VCaP (cell line): ENCODE data around the gene ITGAL.

Source experiments
- H3K27ac ChIP-seq: fragments of 450-650 bp; 2 replicates; pipeline ENCODE4 v1.5.1; 2017
- TF ChIP-seq, protein P1 (sequence below): fragments of 450-650 bp; conservative IDR thresholded peaks from 2 replicates; pipeline ENCODE4 v1.5.1; 2017; ENCODE audit warnings: mild to moderate bottlenecking, moderate library complexity

The ITGAL gene

DNA sequence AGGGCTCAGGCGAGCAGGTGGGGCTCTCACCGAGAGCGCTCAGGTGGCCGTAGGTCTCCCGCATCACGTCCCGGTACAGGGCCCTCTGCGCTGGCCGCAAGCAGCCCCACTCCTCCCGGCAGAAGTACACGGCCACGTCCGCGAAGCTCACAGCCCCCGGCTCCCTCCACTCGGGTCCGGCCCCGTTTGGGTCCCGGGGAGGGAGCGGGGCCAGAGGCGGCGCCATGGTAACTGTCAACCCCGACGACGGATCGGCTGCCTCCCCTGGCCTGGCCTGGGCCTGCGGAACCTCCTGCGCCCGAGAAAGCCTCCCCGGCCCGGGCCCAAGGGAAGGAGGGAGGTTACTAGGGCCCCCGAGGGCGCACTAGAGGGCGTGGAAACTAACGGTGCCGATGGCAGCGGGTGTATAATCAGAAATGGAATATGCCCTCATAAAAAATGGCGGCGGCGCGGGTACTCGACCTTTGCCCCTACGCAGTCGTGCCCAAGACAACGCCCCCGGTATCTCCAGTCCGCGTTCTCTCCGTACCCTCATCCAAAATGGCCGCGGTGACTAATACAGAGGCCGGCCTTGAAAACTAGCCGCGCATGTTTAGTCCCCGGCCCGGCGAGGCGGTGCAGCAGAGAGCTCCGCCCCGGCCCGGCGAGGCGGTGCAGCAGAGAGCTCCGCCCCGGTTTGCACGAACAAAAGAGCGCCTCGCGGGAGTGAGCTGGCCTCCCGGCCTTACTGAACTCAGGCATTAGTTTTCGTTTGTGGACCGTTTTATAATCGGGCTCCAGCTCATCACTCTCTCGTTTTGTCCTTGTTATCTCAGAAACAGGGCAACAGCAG, 85.6 kb downstream of the ITGAL start, which contains the start of gene ZNF764:
TSS of gene ZNF764 (minus strand) at position 418 of the 832 bp plus-strand sequence. CDS start at position 226, 192 bp downstream.
- H3K27ac ChIP-seq, result peak within 1 kb of the TSS; percentile 80
- TF ChIP-seq, protein P1, sequence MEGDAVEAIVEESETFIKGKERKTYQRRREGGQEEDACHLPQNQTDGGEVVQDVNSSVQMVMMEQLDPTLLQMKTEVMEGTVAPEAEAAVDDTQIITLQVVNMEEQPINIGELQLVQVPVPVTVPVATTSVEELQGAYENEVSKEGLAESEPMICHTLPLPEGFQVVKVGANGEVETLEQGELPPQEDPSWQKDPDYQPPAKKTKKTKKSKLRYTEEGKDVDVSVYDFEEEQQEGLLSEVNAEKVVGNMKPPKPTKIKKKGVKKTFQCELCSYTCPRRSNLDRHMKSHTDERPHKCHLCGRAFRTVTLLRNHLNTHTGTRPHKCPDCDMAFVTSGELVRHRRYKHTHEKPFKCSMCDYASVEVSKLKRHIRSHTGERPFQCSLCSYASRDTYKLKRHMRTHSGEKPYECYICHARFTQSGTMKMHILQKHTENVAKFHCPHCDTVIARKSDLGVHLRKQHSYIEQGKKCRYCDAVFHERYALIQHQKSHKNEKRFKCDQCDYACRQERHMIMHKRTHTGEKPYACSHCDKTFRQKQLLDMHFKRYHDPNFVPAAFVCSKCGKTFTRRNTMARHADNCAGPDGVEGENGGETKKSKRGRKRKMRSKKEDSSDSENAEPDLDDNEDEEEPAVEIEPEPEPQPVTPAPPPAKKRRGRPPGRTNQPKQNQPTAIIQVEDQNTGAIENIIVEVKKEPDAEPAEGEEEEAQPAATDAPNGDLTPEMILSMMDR, result no peak

GRCh38 chr16:30558789-30559377, 86.3 kb downstream of the ITGAL start:
- H3K27ac ChIP-seq, result peak overlapping the region; percentile 80
- TF ChIP-seq, protein P1, result no peak

DNA sequence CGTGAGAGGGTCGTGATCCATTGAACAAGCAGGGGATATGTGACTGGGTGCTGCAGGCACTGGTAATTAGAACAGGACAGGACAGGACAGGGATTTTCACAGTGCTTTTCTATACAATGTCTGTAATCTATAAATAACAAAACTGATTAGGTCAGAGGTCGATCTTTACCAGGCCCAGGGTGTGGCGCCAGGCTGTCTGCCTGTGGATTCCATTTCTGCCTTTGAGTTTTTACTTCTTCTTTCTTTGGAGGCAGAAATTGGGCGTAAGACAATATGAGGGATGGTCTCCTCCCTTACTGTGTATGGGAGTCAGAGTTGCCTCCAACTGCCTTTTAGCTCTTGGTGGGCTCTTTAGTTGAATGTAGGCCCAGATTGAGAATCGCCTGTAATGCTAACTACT, 87.1 kb downstream of the ITGAL start:
- TF ChIP-seq, protein P1, result no peak
- H3K27ac ChIP-seq, result no peak overlapping the region

DNA sequence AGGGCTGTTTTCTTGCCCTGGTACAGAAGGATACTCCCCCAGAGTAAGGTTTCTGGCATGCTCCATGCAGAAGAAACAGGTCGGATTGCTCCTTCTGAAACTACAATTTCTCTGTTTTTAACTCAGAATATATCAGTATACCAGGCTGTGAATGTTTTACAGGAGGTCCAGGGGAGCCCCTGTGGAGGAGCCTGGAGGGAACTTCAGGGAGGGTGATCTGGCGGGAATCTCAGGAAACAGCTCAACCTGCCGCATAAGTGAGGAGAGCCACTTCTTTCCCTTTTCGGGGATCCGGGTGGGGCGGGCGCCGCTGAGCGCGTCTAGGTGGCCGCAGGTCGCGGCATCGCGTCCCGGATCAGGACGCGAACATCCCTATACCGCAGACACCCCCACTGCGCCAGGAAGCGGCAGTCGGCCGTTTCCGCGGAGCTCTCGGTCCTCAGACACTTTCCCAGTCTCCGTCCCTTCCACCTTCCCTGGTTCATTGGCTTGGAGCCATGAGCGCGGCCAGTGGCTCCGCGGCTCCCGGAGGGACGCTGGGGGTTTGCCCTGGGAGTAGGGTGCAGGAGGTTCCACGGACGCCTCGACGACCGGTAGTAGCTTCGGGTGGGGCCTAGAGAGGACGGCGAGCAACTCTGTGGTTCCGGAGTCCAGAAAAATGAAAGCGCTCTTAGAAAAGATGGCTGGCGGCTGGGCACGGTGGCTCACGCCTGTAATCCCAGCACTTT, 88.7 kb downstream of the ITGAL start:
- TF ChIP-seq, protein P1, result no peak
- H3K27ac ChIP-seq, result peak overlapping the region; percentile 33; the same call in 1 of the 2 replicates

GRCh38 chr16:30562021-30562420, 89.5 kb downstream of the ITGAL start:
- no peak overlapping the region for H3K27ac ChIP-seq
- TF ChIP-seq, protein P1, result no peak

- no peak overlapping the region for H3K27ac ChIP-seq
- TF ChIP-seq, protein P1, result no peak
Observed at GRCh38 chr16:30565526-30565925, 93.0 kb downstream of the ITGAL start.

- TF ChIP-seq, protein P1, result no peak
- no peak overlapping the region for H3K27ac ChIP-seq
Observed at GRCh38 chr16:30565984-30566383, 93.4 kb downstream of the ITGAL start.
